ENCODE measurements around the gene SATL1. TPM values are rescaled to one million over a fixed set of nuclear protein-coding genes. Genes with fewer than 3 reads are reported as not detected.

The SATL1 gene
- total RNA-seq, 1 donor = not detected

DNA sequence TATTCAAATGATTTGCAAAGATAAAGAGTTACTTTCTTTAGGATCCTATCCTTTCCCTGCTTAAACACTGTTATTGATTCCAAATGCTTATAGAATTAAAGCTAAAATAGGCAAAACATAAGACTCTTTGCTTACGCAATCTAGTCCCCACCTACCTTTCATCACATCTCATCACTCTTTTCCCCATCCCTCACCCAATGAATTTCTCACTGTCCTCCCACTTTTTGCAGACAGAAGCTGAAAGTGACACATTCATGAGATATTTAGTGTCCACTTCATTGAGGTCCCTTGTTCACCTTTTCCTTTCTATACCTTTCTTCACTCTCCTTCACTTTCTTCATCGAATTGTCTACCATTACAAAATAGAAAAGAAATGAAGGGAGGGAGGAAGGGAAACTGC lies 424 bp downstream of the SATL1 start:
- H3K79me2 ChIP-seq (ENCODE audit: insufficient read depth, low read length) = no peaks in the 10 kb centered on the region
- H2AFZ ChIP-seq (ENCODE audit: low read length) = peak overlapping the region; percentile 1
- H3K9me3 ChIP-seq (ENCODE audit: low read depth, low read length) = no peaks in the 10 kb centered on the region
- DNase-seq (ENCODE audit: insufficient read length, low spot score, missing footprints) = peak; percentile 61
- peak overlapping the region; percentile 66 for H3K4me2 ChIP-seq (ENCODE audit: insufficient read depth, low read length)
- H3K36me3 ChIP-seq (ENCODE audit: insufficient read depth, low read length) = no peaks in the 10 kb centered on the region
- TF ChIP-seq, protein P1, sequence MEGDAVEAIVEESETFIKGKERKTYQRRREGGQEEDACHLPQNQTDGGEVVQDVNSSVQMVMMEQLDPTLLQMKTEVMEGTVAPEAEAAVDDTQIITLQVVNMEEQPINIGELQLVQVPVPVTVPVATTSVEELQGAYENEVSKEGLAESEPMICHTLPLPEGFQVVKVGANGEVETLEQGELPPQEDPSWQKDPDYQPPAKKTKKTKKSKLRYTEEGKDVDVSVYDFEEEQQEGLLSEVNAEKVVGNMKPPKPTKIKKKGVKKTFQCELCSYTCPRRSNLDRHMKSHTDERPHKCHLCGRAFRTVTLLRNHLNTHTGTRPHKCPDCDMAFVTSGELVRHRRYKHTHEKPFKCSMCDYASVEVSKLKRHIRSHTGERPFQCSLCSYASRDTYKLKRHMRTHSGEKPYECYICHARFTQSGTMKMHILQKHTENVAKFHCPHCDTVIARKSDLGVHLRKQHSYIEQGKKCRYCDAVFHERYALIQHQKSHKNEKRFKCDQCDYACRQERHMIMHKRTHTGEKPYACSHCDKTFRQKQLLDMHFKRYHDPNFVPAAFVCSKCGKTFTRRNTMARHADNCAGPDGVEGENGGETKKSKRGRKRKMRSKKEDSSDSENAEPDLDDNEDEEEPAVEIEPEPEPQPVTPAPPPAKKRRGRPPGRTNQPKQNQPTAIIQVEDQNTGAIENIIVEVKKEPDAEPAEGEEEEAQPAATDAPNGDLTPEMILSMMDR (IDR thresholded peaks at IDR 0.05; ENCODE audit: extremely low read depth, low read depth, low read length) = no peak
- H3K4me3 ChIP-seq (ENCODE audit: insufficient read depth, low read length) = no peak overlapping the region
- H3K27me3 ChIP-seq (ENCODE audit: insufficient read depth, low read length) = no peaks in the 10 kb centered on the region
- no peaks in the 10 kb centered on the region for H4K20me1 ChIP-seq (ENCODE audit: insufficient read depth, low read length)
- H3K27ac ChIP-seq (ENCODE audit: low read depth, low read length) = no peak overlapping the region
- H3K4me1 ChIP-seq (ENCODE audit: insufficient read depth, low read length) = no peaks in the 10 kb centered on the region

- H3K4me1 ChIP-seq (ENCODE audit: insufficient read depth, low read length) = no peaks in the 10 kb centered on the region
- no peak overlapping the region for H2AFZ ChIP-seq (ENCODE audit: low read length)
- no peak for DNase-seq (ENCODE audit: insufficient read length, low spot score, missing footprints)
- H3K4me3 ChIP-seq (ENCODE audit: insufficient read depth, low read length) = no peak overlapping the region
- TF ChIP-seq, protein P1 (IDR thresholded peaks at IDR 0.05; ENCODE audit: extremely low read depth, low read depth, low read length) = no peak
- no peak overlapping the region for H3K4me2 ChIP-seq (ENCODE audit: insufficient read depth, low read length)
- H3K27me3 ChIP-seq (ENCODE audit: insufficient read depth, low read length) = no peaks in the 10 kb centered on the region
- H4K20me1 ChIP-seq (ENCODE audit: insufficient read depth, low read length) = no peaks in the 10 kb centered on the region
- H3K36me3 ChIP-seq (ENCODE audit: insufficient read depth, low read length) = no peaks in the 10 kb centered on the region
- no peak overlapping the region for H3K27ac ChIP-seq (ENCODE audit: low read depth, low read length)
- no peaks in the 10 kb centered on the region for H3K79me2 ChIP-seq (ENCODE audit: insufficient read depth, low read length)
- no peaks in the 10 kb centered on the region for H3K9me3 ChIP-seq (ENCODE audit: low read depth, low read length)
Observed at GRCh38 chrX:85223359-85223758, 20.2 kb downstream of the SATL1 start.

GRCh38 chrX:85221361-85221760 lies 22.2 kb downstream of the SATL1 start:
- H3K79me2 ChIP-seq (ENCODE audit: insufficient read depth, low read length) = no peaks in the 10 kb centered on the region
- H2AFZ ChIP-seq (ENCODE audit: low read length) = no peak overlapping the region
- no peaks in the 10 kb centered on the region for H3K4me1 ChIP-seq (ENCODE audit: insufficient read depth, low read length)
- H3K27me3 ChIP-seq (ENCODE audit: insufficient read depth, low read length) = no peaks in the 10 kb centered on the region
- H3K4me2 ChIP-seq (ENCODE audit: insufficient read depth, low read length) = no peak overlapping the region
- H4K20me1 ChIP-seq (ENCODE audit: insufficient read depth, low read length) = no peaks in the 10 kb centered on the region
- H3K36me3 ChIP-seq (ENCODE audit: insufficient read depth, low read length) = no peaks in the 10 kb centered on the region
- no peak overlapping the region for H3K4me3 ChIP-seq (ENCODE audit: insufficient read depth, low read length)
- TF ChIP-seq, protein P1 (IDR thresholded peaks at IDR 0.05; ENCODE audit: extremely low read depth, low read depth, low read length) = no peak
- no peak for DNase-seq (ENCODE audit: insufficient read length, low spot score, missing footprints)
- no peak overlapping the region for H3K27ac ChIP-seq (ENCODE audit: low read depth, low read length)
- H3K9me3 ChIP-seq (ENCODE audit: low read depth, low read length) = no peaks in the 10 kb centered on the region

DNA sequence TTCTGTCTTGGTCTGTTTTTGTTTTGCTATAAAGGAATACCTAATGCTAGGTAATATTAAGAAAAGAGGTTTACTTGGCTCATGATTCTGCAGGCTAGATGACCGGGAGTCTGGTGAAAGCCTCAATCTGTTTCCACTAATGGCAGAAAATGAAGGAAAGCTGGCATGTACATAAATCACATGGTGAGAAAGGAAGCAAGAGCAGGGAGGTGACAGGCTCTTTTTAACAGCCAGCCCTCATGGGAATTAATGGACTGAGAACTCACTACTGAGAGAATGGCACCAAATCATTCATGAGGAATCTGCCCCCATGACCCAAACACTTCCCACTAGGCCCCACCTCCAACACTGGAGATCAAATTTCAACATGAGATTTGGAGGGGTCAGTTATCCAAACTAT lies 27.6 kb downstream of the SATL1 start:
- TF ChIP-seq, protein P1 (IDR thresholded peaks at IDR 0.05; ENCODE audit: extremely low read depth, low read depth, low read length) = no peak
- H3K27ac ChIP-seq (ENCODE audit: low read depth, low read length) = no peak overlapping the region

More for the DNA sequence above, 27.6 kb downstream of the SATL1 start:
- H3K4me3 ChIP-seq (ENCODE audit: insufficient read depth, low read length) = no peak overlapping the region
- no peak overlapping the region for H2AFZ ChIP-seq (ENCODE audit: low read length)
- H3K9me3 ChIP-seq (ENCODE audit: low read depth, low read length) = no peaks in the 10 kb centered on the region
- no peaks in the 10 kb centered on the region for H3K36me3 ChIP-seq (ENCODE audit: insufficient read depth, low read length)
- no peaks in the 10 kb centered on the region for H3K4me1 ChIP-seq (ENCODE audit: insufficient read depth, low read length)
- H4K20me1 ChIP-seq (ENCODE audit: insufficient read depth, low read length) = no peaks in the 10 kb centered on the region
- H3K4me2 ChIP-seq (ENCODE audit: insufficient read depth, low read length) = no peak overlapping the region
- DNase-seq (ENCODE audit: insufficient read length, low spot score, missing footprints) = no peak
- no peaks in the 10 kb centered on the region for H3K79me2 ChIP-seq (ENCODE audit: insufficient read depth, low read length)
- no peaks in the 10 kb centered on the region for H3K27me3 ChIP-seq (ENCODE audit: insufficient read depth, low read length)

Data from osteoblast (primary cell).